BE2C (cell line): ENCODE measurements around the gene GJC1.
A peak's percentile ranks its signal among the peaks of the same experiment; 100 is the strongest.

ENCODE experiments used
- DNase-seq: peaks from one replicate; pipeline ENCODE4 v3.0.0-alpha.2; 2020
- H3K27me3 ChIP-seq: fragments of 250-450 bp; sonication (Bioruptor Pico); 2 replicates; pipeline ENCODE4 v1.5.1; 2020; ENCODE audit warnings: mild to moderate bottlenecking
- H3K36me3 ChIP-seq: fragments of 250-450 bp; sonication (Bioruptor Pico); 2 replicates; pipeline ENCODE4 v1.5.1; 2020; ENCODE audit warnings: mild to moderate bottlenecking
- H3K4me1 ChIP-seq: fragments of 250-450 bp; sonication (Bioruptor Pico); 2 replicates; pipeline ENCODE4 v1.5.1; 2020
- H3K4me3 ChIP-seq: 2 replicates; pipeline ENCODE4 v1.5.1; 2011; ENCODE audit warnings: low read depth, low read length
- H3K9me3 ChIP-seq: fragments of 250-450 bp; sonication (Bioruptor Pico); 2 replicates; pipeline ENCODE4 v1.5.1; 2020
- TF ChIP-seq, protein P1 (sequence below): IDR thresholded peaks from 2 replicates; pipeline ENCODE4 v1.5.1; 2012; ENCODE audit warnings: mild to moderate bottlenecking, low read depth, low read length

GJC1 gene

GRCh38 chr17:44848961-44849489 is 18.9 kb upstream of the GJC1 start:
- H3K27me3 ChIP-seq = no peaks in the 10 kb centered on the region
- no peak overlapping the region for H3K4me3 ChIP-seq
- TF ChIP-seq, protein P1, sequence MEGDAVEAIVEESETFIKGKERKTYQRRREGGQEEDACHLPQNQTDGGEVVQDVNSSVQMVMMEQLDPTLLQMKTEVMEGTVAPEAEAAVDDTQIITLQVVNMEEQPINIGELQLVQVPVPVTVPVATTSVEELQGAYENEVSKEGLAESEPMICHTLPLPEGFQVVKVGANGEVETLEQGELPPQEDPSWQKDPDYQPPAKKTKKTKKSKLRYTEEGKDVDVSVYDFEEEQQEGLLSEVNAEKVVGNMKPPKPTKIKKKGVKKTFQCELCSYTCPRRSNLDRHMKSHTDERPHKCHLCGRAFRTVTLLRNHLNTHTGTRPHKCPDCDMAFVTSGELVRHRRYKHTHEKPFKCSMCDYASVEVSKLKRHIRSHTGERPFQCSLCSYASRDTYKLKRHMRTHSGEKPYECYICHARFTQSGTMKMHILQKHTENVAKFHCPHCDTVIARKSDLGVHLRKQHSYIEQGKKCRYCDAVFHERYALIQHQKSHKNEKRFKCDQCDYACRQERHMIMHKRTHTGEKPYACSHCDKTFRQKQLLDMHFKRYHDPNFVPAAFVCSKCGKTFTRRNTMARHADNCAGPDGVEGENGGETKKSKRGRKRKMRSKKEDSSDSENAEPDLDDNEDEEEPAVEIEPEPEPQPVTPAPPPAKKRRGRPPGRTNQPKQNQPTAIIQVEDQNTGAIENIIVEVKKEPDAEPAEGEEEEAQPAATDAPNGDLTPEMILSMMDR = no peak
- H3K9me3 ChIP-seq = no peaks in the 10 kb centered on the region
- peaks cover 43% of the 10 kb centered on the region for H3K36me3 ChIP-seq
- DNase-seq = peak; percentile 29
- H3K4me1 ChIP-seq = peaks cover 19% of the 10 kb centered on the region

DNA sequence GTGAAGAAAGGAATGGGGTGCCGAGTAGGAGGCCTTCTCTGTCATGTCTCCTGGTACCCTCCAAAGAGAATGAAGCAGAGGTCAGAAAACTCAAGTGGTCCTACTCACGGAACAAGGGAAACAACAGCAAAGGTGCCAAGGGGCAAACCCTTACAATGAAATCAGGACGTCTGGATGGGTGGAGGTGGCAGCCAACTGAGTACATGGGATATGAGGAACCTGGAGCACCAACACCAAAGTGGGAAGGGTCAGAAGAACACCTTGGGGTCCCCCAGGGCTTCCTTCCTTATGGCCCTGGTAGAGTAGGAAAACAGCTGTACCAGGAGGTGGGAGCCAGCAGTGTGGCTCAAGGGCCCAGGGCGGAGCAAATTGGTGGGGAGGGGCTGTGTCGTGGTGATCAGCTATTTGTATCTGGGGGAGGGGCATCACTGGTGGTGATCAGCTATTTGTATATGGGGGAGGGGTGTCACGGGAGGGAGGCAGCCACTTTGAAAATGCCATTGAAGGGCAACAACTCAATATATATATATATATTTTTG is 18.2 kb upstream of the GJC1 start:
- H3K4me1 ChIP-seq = peaks cover 19% of the 10 kb centered on the region
- TF ChIP-seq, protein P1 = no peak
- H3K9me3 ChIP-seq = no peaks in the 10 kb centered on the region
- H3K27me3 ChIP-seq = no peaks in the 10 kb centered on the region
- DNase-seq = no peak
- H3K36me3 ChIP-seq = peaks cover 36% of the 10 kb centered on the region
- H3K4me3 ChIP-seq = no peak overlapping the region

GRCh38 chr17:44847586-44847985 is 17.5 kb upstream of the GJC1 start, which contains the start of gene HIGD1B:
Gene HIGD1B, plus strand, starts transcription at chr17:44847883. Its CDS starts 270 bp downstream, at chr17:44848153.
- H3K4me3 ChIP-seq = no peak within 1 kb of the TSS
- DNase-seq = no peak
- H3K9me3 ChIP-seq = no peaks in the 10 kb centered on the region
- H3K4me1 ChIP-seq = peaks cover 19% of the 10 kb centered on the region
- no peaks in the 10 kb centered on the region for H3K27me3 ChIP-seq
- H3K36me3 ChIP-seq = peaks cover 28% of the 10 kb centered on the region
- TF ChIP-seq, protein P1 = no peak

DNA sequence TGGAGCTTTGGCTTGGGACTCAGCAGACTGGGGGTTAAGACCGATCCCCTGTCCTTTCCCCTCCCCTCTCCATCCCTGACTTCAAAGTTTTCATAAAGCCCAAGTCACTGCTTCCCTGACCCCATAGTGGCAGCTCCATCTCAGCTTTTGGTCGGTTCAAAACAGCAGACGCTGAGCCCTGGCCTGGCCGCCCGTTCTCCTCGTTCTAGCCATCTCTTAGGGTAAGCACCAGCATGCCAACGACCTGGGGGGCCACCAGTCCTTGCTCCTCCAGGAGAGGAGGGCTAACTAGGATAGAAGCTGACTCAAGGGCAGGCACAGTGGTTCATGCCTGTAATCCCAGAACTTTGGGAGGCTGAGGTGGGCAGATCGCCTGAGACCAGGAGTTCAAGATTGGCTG is 16.1 kb upstream of the GJC1 start:
- DNase-seq = no peak
- Histone ChIP-seq H3K4me1 (peaks cover 17% of the 10 kb centered on the region), H3K36me3 (peaks cover 14% of the 10 kb centered on the region), H3K9me3 (no peaks in the 10 kb centered on the region), H3K27me3 (no peaks in the 10 kb centered on the region), H3K4me3 (no peak overlapping the region)
- TF ChIP-seq, protein P1 = no peak

DNA sequence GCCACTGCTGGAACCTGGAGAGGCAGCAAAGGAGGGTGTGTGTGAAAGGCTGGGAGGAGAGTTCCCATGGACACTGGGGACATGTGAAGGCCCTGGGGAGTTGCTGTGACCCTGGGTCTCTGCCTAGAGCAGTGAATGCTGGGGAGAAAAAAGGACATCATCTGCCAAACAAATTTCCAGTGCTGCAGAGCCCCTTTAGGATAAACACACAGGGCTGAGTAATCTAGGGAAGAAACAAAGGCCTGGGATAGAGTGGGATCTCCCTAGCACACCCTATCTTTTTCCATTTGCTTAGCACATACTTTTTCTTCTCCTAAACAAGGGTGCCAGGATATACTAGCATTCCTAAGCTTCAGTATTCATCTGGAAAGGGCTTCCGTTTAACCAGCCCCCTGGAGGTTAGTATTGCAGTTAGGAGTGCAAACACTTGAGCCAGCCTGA is 14.3 kb upstream of the GJC1 start:
- no peaks in the 10 kb centered on the region for H3K9me3 ChIP-seq

DNA sequence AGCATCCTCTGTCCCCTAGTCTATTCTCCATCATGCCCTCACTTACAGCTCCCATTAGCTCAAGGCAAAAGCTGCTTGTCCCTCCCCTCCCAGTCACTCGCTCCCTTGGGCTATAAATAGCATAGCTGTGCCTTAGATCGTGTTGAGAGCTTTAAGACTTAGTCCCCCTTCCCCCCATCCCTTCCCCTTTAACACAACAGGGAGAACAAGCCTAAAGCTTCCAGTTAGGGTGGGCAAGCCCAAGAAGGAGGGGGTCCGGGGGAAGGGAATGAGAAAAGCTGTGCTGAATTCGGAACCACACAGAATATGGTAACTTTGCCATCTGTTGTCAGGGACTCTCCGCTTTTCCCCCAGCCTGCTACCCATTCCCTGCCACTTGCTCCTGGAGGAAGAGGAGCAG is 12.7 kb upstream of the GJC1 start:
- Histone ChIP-seq H3K36me3 (no peaks in the 10 kb centered on the region), H3K9me3 (no peaks in the 10 kb centered on the region), H3K4me1 (peaks cover 4% of the 10 kb centered on the region), H3K4me3 (no peak overlapping the region), H3K27me3 (no peaks in the 10 kb centered on the region)
- TF ChIP-seq, protein P1 = no peak
- no peak for DNase-seq

More for the DNA sequence above, 14.3 kb upstream of the GJC1 start:
- no peak overlapping the region for H3K4me3 ChIP-seq
- H3K4me1 ChIP-seq = peaks cover 4% of the 10 kb centered on the region
- no peak for DNase-seq
- TF ChIP-seq, protein P1 = no peak
- no peaks in the 10 kb centered on the region for H3K27me3 ChIP-seq
- H3K36me3 ChIP-seq = no peaks in the 10 kb centered on the region
